OCI-LY7 (cell line): ENCODE data around the gene SLC25A23. TPM values are rescaled to one million over a fixed set of nuclear protein-coding genes. Genes with fewer than 3 reads are reported as not detected.

Experiments
- BruUV-seq: library from RNA; stranded (reverse); fragments of 400-500 nt; replicated peaks from 2 replicates; lab custom pipeline; 2021; lab: Mats Ljungman, UMichigan
- CTCF ChIA-PET: fragments of 300-600 bp; sonication (Branson Sonifier 250); formaldehyde crosslinking; loops from one replicate; lab custom pipeline; 2022; ENCODE audit warnings: antibody characterized with exemption; ENCODE audit not compliant: unreplicated experiment; lab: Charles Lee
- POLR2A ChIA-PET: fragments of 300-600 bp; sonication (Branson Sonifier 250); formaldehyde crosslinking; loops from one replicate; lab custom pipeline; 2022; ENCODE audit warnings: antibody characterized with exemption; lab: Charles Lee
- DNase-seq: peaks from one replicate; pipeline ENCODE4 v3.0.0-alpha.2; 2015; ENCODE audit warnings: low spot score
- H2AFZ ChIP-seq: fragments of 200-600 bp; sonication (generic), shearing (Covaris generic); 2 replicates; pipeline ENCODE4 v1.6.1; 2014; ENCODE audit warnings: mild to moderate bottlenecking, antibody characterized with exemption, low read length, moderate library complexity
- H3K27ac ChIP-seq: fragments of 200-600 bp; sonication (generic); 2 replicates; pipeline ENCODE4 v1.5.1; 2014; ENCODE audit warnings: mixed run types, low read depth, mild to moderate bottlenecking, moderate library complexity, low read length, inconsistent platforms; ENCODE audit not compliant: poor library complexity, severe bottlenecking
- H3K36me3 ChIP-seq: fragments of 200-600 bp; sonication (generic); 2 replicates; pipeline ENCODE4 v1.6.1; 2014; ENCODE audit warnings: mild to moderate bottlenecking, antibody characterized with exemption, low read length, moderate library complexity, mixed read lengths; ENCODE audit not compliant: insufficient read depth
- H3K4me1 ChIP-seq: fragments of 200-600 bp; sonication (generic); 2 replicates; pipeline ENCODE4 v1.5.1; 2014; ENCODE audit warnings: mild to moderate bottlenecking, low read length; ENCODE audit not compliant: insufficient read depth, poor library complexity, severe bottlenecking
- H3K4me2 ChIP-seq: fragments of 200-600 bp; sonication (generic); 2 replicates; pipeline ENCODE4 v1.6.1; 2014; ENCODE audit warnings: mild to moderate bottlenecking, low read length
- H3K4me3 ChIP-seq: fragments of 200-600 bp; sonication (generic); 2 replicates; pipeline ENCODE4 v1.5.1; 2014; ENCODE audit warnings: mild to moderate bottlenecking, low read depth, low read length; ENCODE audit not compliant: poor library complexity, severe bottlenecking
- H3K79me2 ChIP-seq: fragments of 200-600 bp; sonication (generic); 2 replicates; pipeline ENCODE4 v1.6.1; 2016; ENCODE audit warnings: low read depth, mild to moderate bottlenecking, low read length, moderate library complexity, mixed read lengths; ENCODE audit not compliant: insufficient read depth
- H3K9me2 ChIP-seq: fragments of 200-600 bp; sonication (generic); 2 replicates; pipeline ENCODE4 v1.6.1; 2016; ENCODE audit warnings: mild to moderate bottlenecking, low read length, mixed read lengths; ENCODE audit not compliant: insufficient read depth
- H3K9me3 ChIP-seq: fragments of 200-600 bp; sonication (generic); 2 replicates; pipeline ENCODE4 v1.6.1; 2014; ENCODE audit warnings: mild to moderate bottlenecking, mixed run types, low read length, mixed read lengths
- H4K20me1 ChIP-seq: fragments of 200-600 bp; sonication (generic); 2 replicates; pipeline ENCODE4 v1.6.1; 2014; ENCODE audit warnings: mild to moderate bottlenecking, antibody characterized with exemption, low read length, moderate library complexity, mixed read lengths; ENCODE audit not compliant: insufficient read depth
- EZH2phosphoT487 ChIP-seq: fragments of 200-600 bp; sonication (generic); IDR thresholded peaks from 2 replicates; pipeline ENCODE4 v1.6.1; 2018; ENCODE audit warnings: low read depth, borderline replicate concordance, mild to moderate bottlenecking, mixed run types, antibody characterized with exemption, low read length, moderate library complexity, mixed read lengths
- intact Hi-C: fragments of 100-400 bp; cut with micrococcal nuclease; formaldehyde crosslinking; loops from one replicate; pipeline ENCODE4 v1.10.0; 2022; ENCODE audit not compliant: unreplicated experiment
- total RNA-seq, 2 experiments: library from RNA; depleted of rRNA in 1 of 2; stranded (reverse); fragments of >200 nt in 1 of 2; shearing (Covaris generic) in 1 of 2; gene quantifications; 2 replicates each; pipeline ENCODE4 v1.2.3, GENCODE V29; 2014 to 2022
- TF ChIP-seq, protein P1 (sequence below): fragments of 200-600 bp; sonication (generic); conservative IDR thresholded peaks from 2 replicates; pipeline ENCODE4 v1.5.1; 2014; ENCODE audit warnings: mild to moderate bottlenecking, antibody characterized with exemption, low read length, moderate library complexity, mixed read lengths

Gene SLC25A23
- total RNA-seq, 2 experiments from 2014 or later, result 50.9 to 65.7 TPM

DNA sequence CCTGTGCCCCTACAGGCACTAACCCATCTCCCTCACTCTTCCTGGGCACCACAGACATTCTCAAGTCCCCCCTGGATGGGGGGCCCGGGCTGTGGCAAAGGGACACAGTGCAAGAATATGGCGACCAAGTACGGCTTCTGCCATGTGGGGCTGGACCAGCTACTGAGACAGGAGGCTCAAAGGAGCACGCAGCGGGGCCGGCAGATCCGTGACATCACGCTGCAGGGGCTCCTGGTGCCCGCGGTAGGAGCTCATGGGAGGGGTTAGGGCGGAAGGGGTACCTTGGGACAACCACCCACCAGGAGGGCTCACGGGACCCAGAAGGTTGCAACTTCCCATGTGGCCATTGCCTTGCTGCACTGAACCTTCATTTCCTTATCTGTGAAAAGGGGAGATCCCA, 63.3 kb downstream of the SLC25A23 start:
- Histone ChIP-seq H3K36me3 (peaks cover 7% of the 10 kb centered on the region; the same call in 1 of the 2 replicates), H2AFZ (no peak overlapping the region), H3K79me2 (peaks cover 15% of the 10 kb centered on the region), H4K20me1 (no peaks in the 10 kb centered on the region), H3K9me2 (no peaks in the 10 kb centered on the region), H3K4me2 (no peak overlapping the region), H3K27ac (no peak overlapping the region), H3K4me3 (no peak overlapping the region), H3K4me1 (peaks cover 14% of the 10 kb centered on the region), H3K9me3 (no peaks in the 10 kb centered on the region)
- intact Hi-C loops, result loop anchor here (10.0 kb wide), 1 partner anchor 108 kb away; the partner anchor contains the start of gene TUBB4A
- no peak for TF ChIP-seq EZH2phosphoT487
- TF ChIP-seq, protein P1, sequence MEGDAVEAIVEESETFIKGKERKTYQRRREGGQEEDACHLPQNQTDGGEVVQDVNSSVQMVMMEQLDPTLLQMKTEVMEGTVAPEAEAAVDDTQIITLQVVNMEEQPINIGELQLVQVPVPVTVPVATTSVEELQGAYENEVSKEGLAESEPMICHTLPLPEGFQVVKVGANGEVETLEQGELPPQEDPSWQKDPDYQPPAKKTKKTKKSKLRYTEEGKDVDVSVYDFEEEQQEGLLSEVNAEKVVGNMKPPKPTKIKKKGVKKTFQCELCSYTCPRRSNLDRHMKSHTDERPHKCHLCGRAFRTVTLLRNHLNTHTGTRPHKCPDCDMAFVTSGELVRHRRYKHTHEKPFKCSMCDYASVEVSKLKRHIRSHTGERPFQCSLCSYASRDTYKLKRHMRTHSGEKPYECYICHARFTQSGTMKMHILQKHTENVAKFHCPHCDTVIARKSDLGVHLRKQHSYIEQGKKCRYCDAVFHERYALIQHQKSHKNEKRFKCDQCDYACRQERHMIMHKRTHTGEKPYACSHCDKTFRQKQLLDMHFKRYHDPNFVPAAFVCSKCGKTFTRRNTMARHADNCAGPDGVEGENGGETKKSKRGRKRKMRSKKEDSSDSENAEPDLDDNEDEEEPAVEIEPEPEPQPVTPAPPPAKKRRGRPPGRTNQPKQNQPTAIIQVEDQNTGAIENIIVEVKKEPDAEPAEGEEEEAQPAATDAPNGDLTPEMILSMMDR, result no peak
- BruUV-seq, result no TSS peak
- CTCF ChIA-PET, result no interaction called here
- DNase-seq, result no peak
- POLR2A ChIA-PET, result no interaction called here

DNA sequence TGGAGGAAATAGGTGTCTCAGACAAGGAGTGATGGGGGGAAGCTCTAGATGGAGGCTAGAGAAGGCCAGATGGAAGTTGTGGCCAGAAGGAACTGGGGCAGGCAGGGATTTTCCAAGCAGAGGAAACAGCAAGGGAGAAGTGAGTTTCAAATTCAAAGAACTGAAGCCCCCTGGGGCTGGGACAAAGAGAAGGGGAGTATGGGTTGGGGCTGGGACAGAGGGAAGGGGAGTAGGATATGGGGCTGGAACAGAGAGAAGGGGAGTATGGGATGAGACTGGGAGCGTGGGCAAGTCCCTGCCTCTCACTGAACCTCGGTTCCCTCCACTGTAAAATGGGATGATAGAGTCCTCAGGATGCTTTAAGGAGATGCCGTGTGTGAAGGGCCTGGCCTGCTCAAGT, 64.8 kb downstream of the SLC25A23 start:
- no TSS peak for BruUV-seq
- H3K36me3 ChIP-seq, result peaks cover 14% of the 10 kb centered on the region
- no peaks in the 10 kb centered on the region for H4K20me1 ChIP-seq
- intact Hi-C loops, result loop anchor here (10.0 kb wide), 1 partner anchor 110 kb away; the partner anchor contains the start of gene TUBB4A
- peaks cover 15% of the 10 kb centered on the region for H3K79me2 ChIP-seq
- no peak overlapping the region for H3K27ac ChIP-seq
- no peak overlapping the region for H2AFZ ChIP-seq
- H3K4me1 ChIP-seq, result peaks cover 14% of the 10 kb centered on the region
- H3K4me2 ChIP-seq, result no peak overlapping the region
- ChIA-PET POLR2A (no interaction called here), CTCF (no interaction called here)
- no peak overlapping the region for H3K4me3 ChIP-seq
- TF ChIP-seq, protein P1, result no peak
- no peak for TF ChIP-seq EZH2phosphoT487
- no peaks in the 10 kb centered on the region for H3K9me2 ChIP-seq
- H3K9me3 ChIP-seq, result no peaks in the 10 kb centered on the region
- no peak for DNase-seq

DNA sequence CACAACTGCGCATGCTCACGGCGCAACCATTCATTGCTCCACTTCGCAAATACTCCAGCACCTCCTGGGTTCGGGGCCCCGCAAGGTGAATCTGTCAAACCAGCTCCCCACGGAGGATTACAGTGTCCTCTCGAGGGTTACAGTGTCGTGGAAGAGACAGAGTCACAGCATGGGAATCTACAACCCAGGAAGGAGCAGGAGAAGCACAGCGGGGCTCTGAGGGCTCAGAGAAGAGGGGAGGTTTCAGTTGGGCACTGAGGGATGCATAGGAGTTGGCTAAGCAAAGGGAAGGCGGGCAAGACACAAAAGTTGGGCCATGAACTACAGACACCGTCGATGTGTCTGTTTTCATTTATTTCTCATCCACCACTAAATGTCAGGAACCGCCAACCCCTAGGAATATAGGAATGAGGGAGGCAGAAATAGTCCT, 65.6 kb downstream of the SLC25A23 start:
- Histone ChIP-seq H3K4me3 (peak overlapping the region; percentile 81), H2AFZ (peak overlapping the region; percentile 97)
- no peak for DNase-seq

More for the DNA sequence above, 65.6 kb downstream of the SLC25A23 start:
- ChIA-PET CTCF (no interaction called here), POLR2A (interaction anchor here (0.7 kb wide), 1 partner anchor 88 kb away, joined by 4 read pairs; the partner anchor contains the start of gene DENND1C)
- Histone ChIP-seq H3K4me1 (peaks cover 14% of the 10 kb centered on the region), H3K9me2 (no peaks in the 10 kb centered on the region), H4K20me1 (no peaks in the 10 kb centered on the region), H3K36me3 (peaks cover 21% of the 10 kb centered on the region), H3K9me3 (no peaks in the 10 kb centered on the region), H3K79me2 (peaks cover 15% of the 10 kb centered on the region), H3K4me2 (peak overlapping the region; percentile 91), H3K27ac (peak overlapping the region; percentile 44)
- no TSS peak for BruUV-seq
- intact Hi-C loops, result loop anchor here (10.0 kb wide), 1 partner anchor 111 kb away; the partner anchor contains the start of gene TUBB4A
- no peak for TF ChIP-seq EZH2phosphoT487
- TF ChIP-seq, protein P1, result no peak
